ENCODE results near the gene SPATA6L. TPM values are rescaled to one million over a fixed set of nuclear protein-coding genes. Genes with fewer than 3 reads are reported as not detected.

The SPATA6L gene
- total RNA-seq, 1 donor: 0.43 TPM

- no peak for DNase-seq (ENCODE audit: low read depth)
- no peak for TF ChIP-seq CTCF (IDR thresholded peaks at IDR 0.05; ENCODE audit: insufficient read depth, low read depth, low read length)
- no peak overlapping the region for H3K4me3 ChIP-seq (ENCODE audit: low read depth, low read length)
Measured at GRCh38 chr9:4669890-4670289, 3.6 kb upstream of the SPATA6L start.

DNA sequence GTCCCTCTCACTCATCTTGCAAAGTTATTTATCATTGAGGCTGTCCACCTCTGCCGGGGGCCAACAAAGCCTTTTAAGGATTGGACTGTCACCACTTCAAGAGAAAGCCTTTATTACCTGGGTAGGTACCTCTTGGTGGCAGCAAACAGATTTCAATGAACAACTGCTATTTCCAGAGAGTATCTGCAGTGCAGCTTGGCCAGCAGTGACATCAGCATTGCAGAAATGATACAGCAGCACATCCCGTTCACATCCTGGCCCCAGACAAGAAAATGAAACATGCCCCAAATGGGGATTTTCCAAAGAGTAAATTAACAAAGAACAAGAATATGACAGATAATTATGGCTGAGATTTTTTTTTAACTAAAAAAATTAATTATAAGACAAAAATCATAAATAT is 2.3 kb upstream of the SPATA6L start:
- no peak overlapping the region for H3K4me3 ChIP-seq (ENCODE audit: low read depth, low read length)
- no peak for DNase-seq (ENCODE audit: low read depth)
- no peak for TF ChIP-seq CTCF (IDR thresholded peaks at IDR 0.05; ENCODE audit: insufficient read depth, low read depth, low read length)

GRCh38 chr9:4667681-4668080 is 1.4 kb upstream of the SPATA6L start:
- TF ChIP-seq CTCF (IDR thresholded peaks at IDR 0.05; ENCODE audit: insufficient read depth, low read depth, low read length): no peak
- H3K4me3 ChIP-seq (ENCODE audit: low read depth, low read length): no peak overlapping the region
- DNase-seq (ENCODE audit: low read depth): no peak

GRCh38 chr9:4665357-4665756 is 923 bp downstream of the SPATA6L start:
- no peak for TF ChIP-seq CTCF (IDR thresholded peaks at IDR 0.05; ENCODE audit: insufficient read depth, low read depth, low read length)
- H3K4me3 ChIP-seq (ENCODE audit: low read depth, low read length): no peak overlapping the region
- peak; percentile 36 for DNase-seq (ENCODE audit: low read depth)

- no peak for TF ChIP-seq CTCF (IDR thresholded peaks at IDR 0.05; ENCODE audit: insufficient read depth, low read depth, low read length)
- H3K4me3 ChIP-seq (ENCODE audit: low read depth, low read length): no peak overlapping the region
- DNase-seq (ENCODE audit: low read depth): no peak
Measured at GRCh38 chr9:4663956-4664355, 2.3 kb downstream of the SPATA6L start.

GRCh38 chr9:4662989-4663792 is 3.1 kb downstream of the SPATA6L start:
- peak overlapping the region; percentile 82 for H3K4me3 ChIP-seq (ENCODE audit: low read depth, low read length)
- peak; percentile 69 for DNase-seq (ENCODE audit: low read depth)
- TF ChIP-seq CTCF (IDR thresholded peaks at IDR 0.05; ENCODE audit: insufficient read depth, low read depth, low read length): no peak
